Calu3 (cell line): ENCODE data around the gene ZCCHC8. TPM values are rescaled to one million over a fixed set of nuclear protein-coding genes. Genes with fewer than 3 reads are reported as not detected.
"Not testable (repeated sequence)": the region's sequence is repeated elsewhere in the genome, so short reads cannot be mapped to it uniquely, and the experiment has no call there.

Experiments used
- BruUV-seq: library from RNA; stranded (reverse); fragments of 400-500 nt; replicated peaks from 2 replicates; lab custom pipeline; 2021; lab: Mats Ljungman, UMichigan
- CTCF ChIA-PET: fragments of 300-600 bp; sonication (Branson Sonifier 250); formaldehyde crosslinking; loops from one replicate; lab custom pipeline; 2022; ENCODE audit warnings: antibody characterized with exemption; lab: Charles Lee
- DNase-seq: peaks from one replicate; pipeline ENCODE4 v3.0.0; 2022
- H3K27ac Mint-ChIP-seq: one replicate; pipeline ENCODE4 v1.8.0; 2022; ENCODE audit warnings: mixed read lengths; ENCODE audit not compliant: unreplicated experiment
- H3K27me3 Mint-ChIP-seq: one replicate; pipeline ENCODE4 v1.8.0; 2022; ENCODE audit warnings: mixed read lengths; ENCODE audit not compliant: unreplicated experiment
- H3K36me3 Mint-ChIP-seq: one replicate; pipeline ENCODE4 v1.8.0; 2022; ENCODE audit warnings: mild to moderate bottlenecking, moderate library complexity, mixed read lengths; ENCODE audit not compliant: insufficient read depth, unreplicated experiment
- H3K4me1 Mint-ChIP-seq: one replicate; pipeline ENCODE4 v1.8.0; 2022; ENCODE audit warnings: mild to moderate bottlenecking, low read depth, mixed read lengths; ENCODE audit not compliant: unreplicated experiment
- H3K4me3 Mint-ChIP-seq: one replicate; pipeline ENCODE4 v1.8.0; 2022; ENCODE audit warnings: mild to moderate bottlenecking, low read depth, moderate library complexity, mixed read lengths; ENCODE audit not compliant: unreplicated experiment
- H3K9me3 Mint-ChIP-seq: one replicate; pipeline ENCODE4 v1.8.0; 2022; ENCODE audit warnings: low read depth, mixed read lengths; ENCODE audit not compliant: unreplicated experiment
- intact Hi-C: fragments of 100-400 bp; cut with micrococcal nuclease; formaldehyde crosslinking; loops from one replicate; pipeline ENCODE4 v1.10.0; 2022; ENCODE audit not compliant: unreplicated experiment
- total RNA-seq: library from RNA; stranded (reverse); gene quantifications from 2 replicates; pipeline ENCODE4 v1.2.3, GENCODE V29; 2022
- TF ChIP-seq, protein P1 (sequence below): fragments of 200-600 bp; IDR thresholded peaks from one replicate; pipeline ENCODE4 v1.8.0; 2022; ENCODE audit warnings: antibody characterized with exemption; ENCODE audit not compliant: unreplicated experiment

Gene ZCCHC8
- total RNA-seq, 1 experiment from 2014 or later, result 46.6 TPM

DNA sequence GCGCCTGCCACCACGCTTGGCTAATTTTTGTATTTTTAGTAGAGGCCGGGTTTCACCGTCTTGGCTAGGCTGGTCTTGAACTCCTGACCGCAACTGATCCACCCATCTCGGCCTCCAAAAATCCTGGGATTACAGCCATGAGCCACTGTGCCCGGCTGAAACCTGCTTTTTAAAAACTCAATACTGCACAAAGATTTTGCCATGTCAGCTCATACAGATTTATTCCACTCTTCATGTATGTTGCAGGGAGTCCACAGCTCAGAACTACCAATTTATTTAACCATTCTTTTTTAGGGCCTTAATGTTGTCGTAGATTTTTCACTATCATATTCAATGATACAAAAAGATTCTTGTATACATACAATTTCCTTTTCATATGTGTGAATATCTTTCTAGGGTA lies 20.0 kb downstream of the ZCCHC8 start:
- H3K9me3 Mint-ChIP-seq, result no peaks in the 10 kb centered on the region
- intact Hi-C loops, result no loop called here
- DNase-seq, result no peak
- no peak overlapping the region for H3K4me3 Mint-ChIP-seq
- BruUV-seq, result no TSS peak
- H3K4me1 Mint-ChIP-seq, result no peaks in the 10 kb centered on the region
- CTCF ChIA-PET, result no interaction called here
- no peaks in the 10 kb centered on the region for H3K27me3 Mint-ChIP-seq
- TF ChIP-seq, protein P1, sequence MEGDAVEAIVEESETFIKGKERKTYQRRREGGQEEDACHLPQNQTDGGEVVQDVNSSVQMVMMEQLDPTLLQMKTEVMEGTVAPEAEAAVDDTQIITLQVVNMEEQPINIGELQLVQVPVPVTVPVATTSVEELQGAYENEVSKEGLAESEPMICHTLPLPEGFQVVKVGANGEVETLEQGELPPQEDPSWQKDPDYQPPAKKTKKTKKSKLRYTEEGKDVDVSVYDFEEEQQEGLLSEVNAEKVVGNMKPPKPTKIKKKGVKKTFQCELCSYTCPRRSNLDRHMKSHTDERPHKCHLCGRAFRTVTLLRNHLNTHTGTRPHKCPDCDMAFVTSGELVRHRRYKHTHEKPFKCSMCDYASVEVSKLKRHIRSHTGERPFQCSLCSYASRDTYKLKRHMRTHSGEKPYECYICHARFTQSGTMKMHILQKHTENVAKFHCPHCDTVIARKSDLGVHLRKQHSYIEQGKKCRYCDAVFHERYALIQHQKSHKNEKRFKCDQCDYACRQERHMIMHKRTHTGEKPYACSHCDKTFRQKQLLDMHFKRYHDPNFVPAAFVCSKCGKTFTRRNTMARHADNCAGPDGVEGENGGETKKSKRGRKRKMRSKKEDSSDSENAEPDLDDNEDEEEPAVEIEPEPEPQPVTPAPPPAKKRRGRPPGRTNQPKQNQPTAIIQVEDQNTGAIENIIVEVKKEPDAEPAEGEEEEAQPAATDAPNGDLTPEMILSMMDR, result no peak
- peaks cover 80% of the 10 kb centered on the region for H3K36me3 Mint-ChIP-seq
- no peak overlapping the region for H3K27ac Mint-ChIP-seq

DNA sequence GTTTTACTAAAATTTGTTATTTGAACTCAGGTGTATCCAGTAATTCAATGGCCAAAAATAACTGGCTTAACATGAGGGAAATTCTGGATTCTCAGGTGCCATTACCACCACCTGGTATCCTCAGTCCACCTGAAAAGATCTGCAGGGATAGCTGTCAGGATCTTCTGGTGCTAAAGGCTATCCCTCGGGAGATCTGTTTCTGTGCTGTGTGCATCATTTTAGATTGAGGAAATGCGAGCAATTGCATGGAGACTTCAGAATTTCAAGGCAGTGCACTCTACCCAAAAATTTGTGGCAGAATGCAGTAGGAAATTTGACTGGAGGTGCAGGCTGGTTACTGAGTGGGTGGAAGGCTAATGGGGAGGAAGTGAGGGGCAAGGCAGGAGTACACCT lies 26.4 kb downstream of the ZCCHC8 start:
- intact Hi-C loops, result no loop called here
- peaks cover 57% of the 10 kb centered on the region for H3K36me3 Mint-ChIP-seq
- TF ChIP-seq, protein P1, result no peak
- DNase-seq, result no peak
- H3K4me3 Mint-ChIP-seq, result no peak overlapping the region
- no peak overlapping the region for H3K27ac Mint-ChIP-seq
- CTCF ChIA-PET, result interaction anchor here (0.7 to 3.0 kb wide), 2 partner anchors 75 to 1148 kb away, joined by 6 to 9 read pairs; no protein-coding TSS in a partner anchor
- H3K27me3 Mint-ChIP-seq, result no peaks in the 10 kb centered on the region
- H3K4me1 Mint-ChIP-seq, result no peaks in the 10 kb centered on the region
- H3K9me3 Mint-ChIP-seq, result no peaks in the 10 kb centered on the region
- no TSS peak for BruUV-seq

DNA sequence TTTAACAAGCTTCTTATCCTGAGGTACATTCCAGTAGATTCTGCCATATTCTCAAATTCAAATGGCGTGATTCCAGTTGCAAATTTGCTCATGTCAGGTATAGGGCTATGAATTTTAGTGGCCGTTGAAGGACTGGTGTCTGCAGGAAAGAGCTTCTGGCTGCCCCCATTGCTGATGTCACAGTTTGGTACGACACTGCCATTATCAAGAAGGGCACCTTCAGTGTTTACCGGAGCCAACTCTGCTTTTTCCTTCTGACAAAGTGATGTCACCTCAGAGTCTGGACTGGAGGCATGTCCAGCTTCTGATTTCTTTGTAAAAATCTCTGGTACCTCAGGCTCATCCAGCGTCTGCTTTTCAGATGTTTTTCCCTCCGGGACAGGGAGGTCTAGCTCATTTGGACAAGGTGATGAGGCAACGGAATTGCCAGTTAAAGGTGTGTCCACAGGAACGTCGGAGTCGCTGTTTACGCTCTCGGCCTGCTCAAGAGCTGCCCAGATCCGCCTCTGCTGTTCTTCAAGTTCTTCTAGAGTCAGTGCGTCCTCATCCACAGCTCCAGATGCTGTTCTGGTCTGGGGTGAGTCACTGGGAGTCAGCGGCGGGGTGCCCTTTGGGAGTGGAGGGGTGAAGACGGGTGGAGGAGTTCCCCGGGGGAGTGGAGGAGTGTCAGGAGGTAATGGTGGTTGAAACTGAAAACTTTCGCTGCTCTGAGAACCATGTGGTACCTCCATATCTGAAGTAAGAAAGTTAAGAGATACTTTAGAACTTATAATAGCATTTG lies 27.0 kb downstream of the ZCCHC8 start:
- no peak overlapping the region for H3K27ac Mint-ChIP-seq
- BruUV-seq, result no TSS peak
- CTCF ChIA-PET, result interaction anchor here (3.0 kb wide), 1 partner anchor 74 kb away, joined by 9 read pairs; no protein-coding TSS in a partner anchor
- peaks cover 52% of the 10 kb centered on the region for H3K36me3 Mint-ChIP-seq
- TF ChIP-seq, protein P1, result no peak
- no peak overlapping the region for H3K4me3 Mint-ChIP-seq
- intact Hi-C loops, result no loop called here
- no peak for DNase-seq
- no peaks in the 10 kb centered on the region for H3K9me3 Mint-ChIP-seq
- H3K27me3 Mint-ChIP-seq, result no peaks in the 10 kb centered on the region
- H3K4me1 Mint-ChIP-seq, result no peaks in the 10 kb centered on the region

DNA sequence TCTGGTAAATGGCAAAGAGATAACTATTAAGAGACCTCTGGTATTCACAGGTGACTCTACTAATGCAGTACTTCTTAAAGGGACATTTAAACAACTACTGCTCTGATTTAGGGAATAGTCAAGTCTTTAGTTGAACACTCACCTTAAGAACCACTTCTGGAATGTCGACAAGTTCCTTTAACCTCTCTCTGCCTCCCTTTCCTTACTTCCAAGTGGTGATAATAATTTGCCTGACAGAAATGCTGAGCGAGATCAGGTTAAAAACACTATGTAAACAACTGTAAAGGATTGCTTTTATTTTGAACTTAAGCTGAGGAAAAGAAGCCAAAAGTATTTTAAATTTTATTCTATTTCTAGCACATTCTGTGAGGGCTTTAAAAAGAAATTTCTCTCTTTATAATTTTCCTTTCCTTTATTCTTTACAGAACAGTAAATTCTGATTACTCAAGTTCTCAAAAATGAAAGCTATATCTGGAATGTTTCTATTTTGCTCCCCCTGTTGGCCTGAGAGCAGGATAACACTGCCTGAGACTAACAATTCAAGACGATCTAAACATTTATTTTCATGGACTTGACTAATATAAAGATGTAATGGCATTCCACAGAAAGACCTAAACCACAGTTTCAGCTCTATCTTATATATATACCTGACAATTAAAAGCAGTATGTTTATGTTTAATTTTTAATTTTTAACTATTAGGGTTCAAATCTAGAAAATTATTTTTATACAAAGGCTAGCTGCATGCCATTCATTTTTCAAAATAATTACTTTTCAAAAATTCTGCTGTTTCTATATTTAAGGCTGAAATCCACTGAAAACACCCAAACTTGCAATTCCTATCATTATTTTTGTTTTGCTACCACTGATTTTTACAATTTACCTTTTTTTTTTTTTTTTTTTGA lies 29.2 kb downstream of the ZCCHC8 start:
- Mint-ChIP-seq H3K9me3 (no peaks in the 10 kb centered on the region), H3K27ac (no peak overlapping the region), H3K27me3 (no peaks in the 10 kb centered on the region), H3K36me3 (peaks cover 34% of the 10 kb centered on the region), H3K4me1 (no peaks in the 10 kb centered on the region), H3K4me3 (no peak overlapping the region)
- intact Hi-C loops, result loop anchor here (1.0 to 2.0 kb wide), 3 partner anchors 49 to 135 kb away; partner anchors contain the start of gene CLIP1
- no TSS peak for BruUV-seq
- DNase-seq, result peak; percentile 47
- CTCF ChIA-PET, result interaction anchor here (0.6 to 3.6 kb wide), 16 partner anchors 22 to 1613 kb away, joined by 3 to 108 read pairs (median 4); partner anchors contain the start of genes CLIP1, KNTC1, RSRC2 and ZCCHC8
- TF ChIP-seq, protein P1, result peak; percentile 65

DNA sequence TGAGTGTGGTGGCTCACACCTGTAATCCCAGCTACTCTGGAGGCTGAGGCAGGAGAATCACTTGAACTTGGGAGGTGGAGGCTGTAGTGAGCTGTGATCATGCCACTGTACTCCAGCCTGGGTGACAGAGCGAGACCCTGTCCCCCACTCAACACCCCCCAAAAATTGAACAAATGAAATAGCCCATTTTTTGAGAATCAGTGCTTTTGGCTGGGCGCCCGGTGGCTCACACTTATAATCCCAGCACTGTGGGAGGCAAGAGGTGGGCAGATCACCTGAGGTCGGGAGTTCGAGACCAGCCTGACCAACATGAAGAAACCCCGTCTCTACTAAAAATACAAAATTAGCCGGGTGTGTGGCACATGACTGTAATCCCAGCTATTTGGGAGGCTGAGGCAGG lies 30.2 kb downstream of the ZCCHC8 start:
- H3K27ac Mint-ChIP-seq, H3K27me3 Mint-ChIP-seq, H3K4me1 Mint-ChIP-seq, H3K9me3 Mint-ChIP-seq, DNase-seq, H3K4me3 Mint-ChIP-seq, BruUV-seq: not testable (repeated sequence)
- intact Hi-C loops, result loop anchor here (2.0 kb wide), 2 partner anchors 48 to 134 kb away; partner anchors contain the start of gene CLIP1
- CTCF ChIA-PET, result interaction anchor here (0.8 to 3.6 kb wide), 8 partner anchors 21 to 114 kb away, joined by 3 to 108 read pairs (median 5); no protein-coding TSS in a partner anchor
- peaks cover 24% of the 10 kb centered on the region for H3K36me3 Mint-ChIP-seq

DNA sequence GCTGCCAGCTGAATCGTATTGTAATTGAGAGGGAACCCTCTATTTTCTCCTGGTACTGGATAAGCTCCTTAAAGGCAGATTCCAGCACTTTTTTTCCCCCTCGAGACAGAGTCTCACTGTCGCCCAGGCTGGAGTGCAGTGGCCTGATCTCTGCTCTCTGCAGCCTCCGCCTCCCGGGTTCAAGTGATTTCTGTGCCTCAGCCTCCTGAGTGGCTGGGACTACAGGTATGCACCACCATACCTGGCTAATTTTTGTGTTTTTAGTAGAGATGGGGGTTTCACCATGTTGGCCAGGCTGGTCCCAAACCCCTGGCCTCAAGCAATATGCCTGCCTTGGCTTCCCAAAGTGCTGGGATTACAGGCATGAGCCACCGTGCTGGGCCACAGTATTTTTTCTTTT lies 30.9 kb downstream of the ZCCHC8 start:
- not testable (repeated sequence) for H3K4me3 Mint-ChIP-seq, H3K9me3 Mint-ChIP-seq, BruUV-seq, H3K4me1 Mint-ChIP-seq, DNase-seq, H3K27me3 Mint-ChIP-seq, H3K27ac Mint-ChIP-seq
- CTCF ChIA-PET, result interaction anchor here (0.6 to 3.6 kb wide), 4 partner anchors 46 to 363 kb away, joined by 3 to 108 read pairs (median 4); no protein-coding TSS in a partner anchor
- intact Hi-C loops, result loop anchor here (2.0 kb wide), 2 partner anchors 47 to 133 kb away; partner anchors contain the start of gene CLIP1
- peaks cover 19% of the 10 kb centered on the region for H3K36me3 Mint-ChIP-seq
